Neural cell (in vitro differentiated cells): ENCODE measurements around the gene MS4A7.

ENCODE experiments used
- EP300 ChIP-seq: fragments of 450-650 bp; conservative IDR thresholded peaks from 2 replicates; pipeline ENCODE4 v1.6.1; 2014; ENCODE audit warnings: antibody characterized with exemption, mild to moderate bottlenecking, moderate library complexity; ENCODE audit not compliant: poor library complexity, severe bottlenecking
- EZH2 ChIP-seq: fragments of 200-600, 300-800 bp; shearing (Covaris generic), sonication (generic); IDR thresholded peaks from 2 replicates; pipeline ENCODE4 v1.6.1; 2014; ENCODE audit warnings: antibody characterized with exemption, low read length, borderline replicate concordance, mild to moderate bottlenecking; ENCODE audit not compliant: insufficient read depth, poor library complexity, severe bottlenecking
- MXI1 ChIP-seq: fragments of 450-650 bp; conservative IDR thresholded peaks from 2 replicates; pipeline ENCODE4 v1.6.1; 2014; ENCODE audit warnings: antibody characterized with exemption, mild to moderate bottlenecking; ENCODE audit not compliant: poor library complexity, severe bottlenecking
- POLR2AphosphoS5 ChIP-seq: IDR thresholded peaks from 2 replicates; pipeline ENCODE4 v1.6.1; 2012
- RAD21 ChIP-seq: fragments of 450-650 bp; conservative IDR thresholded peaks from 2 replicates; pipeline ENCODE4 v1.6.1; 2014; ENCODE audit warnings: antibody characterized with exemption, mild to moderate bottlenecking, moderate library complexity
- SMC3 ChIP-seq: fragments of 450-650 bp; conservative IDR thresholded peaks from 2 replicates; pipeline ENCODE4 v1.6.1; 2014; ENCODE audit warnings: antibody characterized with exemption, mild to moderate bottlenecking, moderate library complexity; ENCODE audit not compliant: poor library complexity
- TAF1 ChIP-seq: IDR thresholded peaks from 2 replicates; pipeline ENCODE4 v1.6.1; 2012; ENCODE audit warnings: low read depth
- TF ChIP-seq, protein P1 (sequence below): fragments of 450-650 bp; IDR thresholded peaks from 2 replicates; pipeline ENCODE4 v1.5.1; 2014; ENCODE audit warnings: antibody characterized with exemption, mild to moderate bottlenecking, moderate library complexity; ENCODE audit not compliant: poor library complexity, severe bottlenecking
- TF ChIP-seq, protein P2 (sequence below): IDR thresholded peaks from 2 replicates; pipeline ENCODE4 v1.6.1; 2012; ENCODE audit warnings: borderline replicate concordance

DNA sequence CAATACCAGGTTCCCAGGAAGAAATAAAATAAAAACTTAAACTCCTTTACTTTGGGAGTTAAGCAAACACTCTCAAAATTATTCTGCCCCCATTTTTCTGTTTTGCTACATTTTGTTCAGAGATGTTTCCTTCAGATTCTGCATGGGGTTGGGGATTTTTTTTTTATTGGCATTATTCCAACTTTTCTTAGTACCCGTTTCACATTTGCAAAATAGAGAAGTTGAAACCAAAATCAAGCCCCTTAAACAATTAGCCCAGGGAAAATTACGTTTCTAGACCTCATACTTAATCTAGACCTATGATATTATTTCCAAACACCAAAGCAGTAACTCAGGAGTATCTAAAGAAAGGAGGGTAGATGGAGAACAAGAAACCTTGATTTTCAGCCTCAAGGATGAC is 20.6 kb upstream of the MS4A7 start:
- TF ChIP-seq RAD21 = no peak
- TF ChIP-seq EZH2 = no peak
- TF ChIP-seq, protein P1, sequence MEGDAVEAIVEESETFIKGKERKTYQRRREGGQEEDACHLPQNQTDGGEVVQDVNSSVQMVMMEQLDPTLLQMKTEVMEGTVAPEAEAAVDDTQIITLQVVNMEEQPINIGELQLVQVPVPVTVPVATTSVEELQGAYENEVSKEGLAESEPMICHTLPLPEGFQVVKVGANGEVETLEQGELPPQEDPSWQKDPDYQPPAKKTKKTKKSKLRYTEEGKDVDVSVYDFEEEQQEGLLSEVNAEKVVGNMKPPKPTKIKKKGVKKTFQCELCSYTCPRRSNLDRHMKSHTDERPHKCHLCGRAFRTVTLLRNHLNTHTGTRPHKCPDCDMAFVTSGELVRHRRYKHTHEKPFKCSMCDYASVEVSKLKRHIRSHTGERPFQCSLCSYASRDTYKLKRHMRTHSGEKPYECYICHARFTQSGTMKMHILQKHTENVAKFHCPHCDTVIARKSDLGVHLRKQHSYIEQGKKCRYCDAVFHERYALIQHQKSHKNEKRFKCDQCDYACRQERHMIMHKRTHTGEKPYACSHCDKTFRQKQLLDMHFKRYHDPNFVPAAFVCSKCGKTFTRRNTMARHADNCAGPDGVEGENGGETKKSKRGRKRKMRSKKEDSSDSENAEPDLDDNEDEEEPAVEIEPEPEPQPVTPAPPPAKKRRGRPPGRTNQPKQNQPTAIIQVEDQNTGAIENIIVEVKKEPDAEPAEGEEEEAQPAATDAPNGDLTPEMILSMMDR = no peak
- TF ChIP-seq POLR2AphosphoS5 = no peak
- TF ChIP-seq, protein P2, sequence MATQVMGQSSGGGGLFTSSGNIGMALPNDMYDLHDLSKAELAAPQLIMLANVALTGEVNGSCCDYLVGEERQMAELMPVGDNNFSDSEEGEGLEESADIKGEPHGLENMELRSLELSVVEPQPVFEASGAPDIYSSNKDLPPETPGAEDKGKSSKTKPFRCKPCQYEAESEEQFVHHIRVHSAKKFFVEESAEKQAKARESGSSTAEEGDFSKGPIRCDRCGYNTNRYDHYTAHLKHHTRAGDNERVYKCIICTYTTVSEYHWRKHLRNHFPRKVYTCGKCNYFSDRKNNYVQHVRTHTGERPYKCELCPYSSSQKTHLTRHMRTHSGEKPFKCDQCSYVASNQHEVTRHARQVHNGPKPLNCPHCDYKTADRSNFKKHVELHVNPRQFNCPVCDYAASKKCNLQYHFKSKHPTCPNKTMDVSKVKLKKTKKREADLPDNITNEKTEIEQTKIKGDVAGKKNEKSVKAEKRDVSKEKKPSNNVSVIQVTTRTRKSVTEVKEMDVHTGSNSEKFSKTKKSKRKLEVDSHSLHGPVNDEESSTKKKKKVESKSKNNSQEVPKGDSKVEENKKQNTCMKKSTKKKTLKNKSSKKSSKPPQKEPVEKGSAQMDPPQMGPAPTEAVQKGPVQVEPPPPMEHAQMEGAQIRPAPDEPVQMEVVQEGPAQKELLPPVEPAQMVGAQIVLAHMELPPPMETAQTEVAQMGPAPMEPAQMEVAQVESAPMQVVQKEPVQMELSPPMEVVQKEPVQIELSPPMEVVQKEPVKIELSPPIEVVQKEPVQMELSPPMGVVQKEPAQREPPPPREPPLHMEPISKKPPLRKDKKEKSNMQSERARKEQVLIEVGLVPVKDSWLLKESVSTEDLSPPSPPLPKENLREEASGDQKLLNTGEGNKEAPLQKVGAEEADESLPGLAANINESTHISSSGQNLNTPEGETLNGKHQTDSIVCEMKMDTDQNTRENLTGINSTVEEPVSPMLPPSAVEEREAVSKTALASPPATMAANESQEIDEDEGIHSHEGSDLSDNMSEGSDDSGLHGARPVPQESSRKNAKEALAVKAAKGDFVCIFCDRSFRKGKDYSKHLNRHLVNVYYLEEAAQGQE = no peak
- no peak for TF ChIP-seq EP300
- TF ChIP-seq MXI1 = no peak
- TF ChIP-seq SMC3 = no peak
- TF ChIP-seq TAF1 = no peak
